Upper lobe of right lung (tissue), 1 donor: ENCODE data around the gene SEMA3A. TPM values are rescaled to one million over a fixed set of nuclear protein-coding genes. Genes with fewer than 3 reads are reported as not detected.

Experiments used
- ATAC-seq: fragments of 200-7000 bp; cut with Tn5 transposase; one replicate; pipeline ENCODE4 v1.9.1; 2020; ENCODE audit warnings: mild to moderate bottlenecking, moderate library complexity
- DNase-seq: peaks from one replicate; pipeline ENCODE4 v3.0.0-alpha.2; 2020
- H3K27ac ChIP-seq: fragments of 200-600 bp; one replicate; pipeline ENCODE4 v1.8.0; 2022
- H3K27me3 ChIP-seq: fragments of 200-600 bp; one replicate; pipeline ENCODE4 v1.8.0; 2022; ENCODE audit warnings: mild to moderate bottlenecking
- H3K36me3 ChIP-seq: fragments of 200-600 bp; one replicate; pipeline ENCODE4 v1.8.0; 2022
- H3K4me1 ChIP-seq: fragments of 200-600 bp; one replicate; pipeline ENCODE4 v1.8.0; 2022
- H3K4me3 ChIP-seq: fragments of 200-600 bp; one replicate; pipeline ENCODE4 v1.8.0; 2022; ENCODE audit warnings: mild to moderate bottlenecking
- H3K9me3 ChIP-seq: fragments of 200-600 bp; one replicate; pipeline ENCODE4 v1.8.0; 2022
- CTCF ChIP-seq: fragments of 200-600 bp; IDR thresholded peaks from one replicate; pipeline ENCODE4 v1.8.0; 2022; ENCODE audit warnings: antibody characterized with exemption
- intact Hi-C: fragments of 100-400 bp; cut with DNase I; formaldehyde crosslinking; loops from one replicate; pipeline ENCODE4 v1.11.0; 2022
- total RNA-seq: library from RNA; stranded (reverse); fragmentation: NEBNext Ultra II Directional; extraction: Animal tissue kit (Norgen Biotek cat#: 25700); gene quantifications from one replicate; pipeline ENCODE4 v1.2.1, GENCODE V29; 2021
- donor health status: DM: no; HTN: yes; CAD: no; lungs with severe emphysema.

SEMA3A gene
- total RNA-seq, 1 donor from 2014 or later = 12.0 TPM

GRCh38 chr7:83946801-83947200 is 247.8 kb downstream of the SEMA3A start:
- no peaks in the 10 kb centered on the region for H3K27me3 ChIP-seq
- intact Hi-C loops = no loop called here

GRCh38 chr7:83941300-83941699 is 253.3 kb downstream of the SEMA3A start:
- Histone ChIP-seq H3K9me3 (no peaks in the 10 kb centered on the region), H3K27ac (no peak overlapping the region), H3K36me3 (no peaks in the 10 kb centered on the region), H3K4me1 (no peaks in the 10 kb centered on the region), H3K4me3 (no peak overlapping the region), H3K27me3 (no peaks in the 10 kb centered on the region)
- intact Hi-C loops = no loop called here
- no peak for TF ChIP-seq CTCF
- DNase-seq = no peak
- no peak for ATAC-seq

More at GRCh38 chr7:83946801-83947200, 247.8 kb downstream of the SEMA3A start:
- Histone ChIP-seq H3K36me3 (no peaks in the 10 kb centered on the region), H3K4me1 (no peaks in the 10 kb centered on the region), H3K27ac (no peak overlapping the region), H3K9me3 (no peaks in the 10 kb centered on the region), H3K4me3 (no peak overlapping the region)
- DNase-seq (no peak), ATAC-seq (no peak)
- TF ChIP-seq CTCF = no peak

GRCh38 chr7:83937930-83938329 is 256.7 kb downstream of the SEMA3A start:
- H3K36me3 ChIP-seq = no peaks in the 10 kb centered on the region
- intact Hi-C loops = no loop called here
- H3K9me3 ChIP-seq = no peaks in the 10 kb centered on the region
- no peak for DNase-seq
- H3K27me3 ChIP-seq = no peaks in the 10 kb centered on the region
- H3K4me3 ChIP-seq = no peak overlapping the region
- ATAC-seq = peak; percentile 60
- no peak for TF ChIP-seq CTCF
- no peaks in the 10 kb centered on the region for H3K4me1 ChIP-seq
- no peak overlapping the region for H3K27ac ChIP-seq

- Histone ChIP-seq H3K4me1 (no peaks in the 10 kb centered on the region), H3K36me3 (no peaks in the 10 kb centered on the region), H3K4me3 (no peak overlapping the region), H3K27ac (no peak overlapping the region), H3K9me3 (no peaks in the 10 kb centered on the region), H3K27me3 (no peaks in the 10 kb centered on the region)
- ATAC-seq (peak; percentile 82), DNase-seq (no peak)
- intact Hi-C loops = no loop called here
- TF ChIP-seq CTCF = peak; percentile 85
Observed at GRCh38 chr7:83936056-83936708, 258.4 kb downstream of the SEMA3A start.

GRCh38 chr7:83934118-83934734 is 260.4 kb downstream of the SEMA3A start:
- Histone ChIP-seq H3K27me3 (no peaks in the 10 kb centered on the region), H3K36me3 (no peaks in the 10 kb centered on the region), H3K4me1 (no peaks in the 10 kb centered on the region), H3K9me3 (no peaks in the 10 kb centered on the region), H3K4me3 (no peak overlapping the region), H3K27ac (no peak overlapping the region)
- ATAC-seq (no peak), DNase-seq (no peak)
- TF ChIP-seq CTCF = peak; percentile 31
- intact Hi-C loops = no loop called here
